Measurements from ENCODE around the gene ANTKMT. TPM values are rescaled to one million over a fixed set of nuclear protein-coding genes. Genes with fewer than 3 reads are reported as not detected.

Gene ANTKMT
- total and polyA plus RNA-seq, 10 donors: 28.6 to 77.2 (median 38.7) TPM

- Histone ChIP-seq H3K4me1 (peaks cover 5 to 46% (median 35%) of the 10 kb centered on the region in 6 donors), H3K36me3 (peaks cover 0 to 44% (median 17%) of the 10 kb centered on the region in 6 donors), H3K9me3 (no peaks in the 10 kb centered on the region), H3K27me3 (replicated peaks in 1 of 7) (peaks cover 0 to 42% (median 18%) of the 10 kb centered on the region in 7 donors), H3K4me3 (peak overlapping the region; percentile 49 to 83 (median 60)), H3K27ac (peak overlapping the region in 7 of 8 donors; percentile 29 to 90 (median 73))
- TF ChIP-seq POLR2AphosphoS5 (IDR thresholded peaks at IDR 0.05) (peak; percentile 74 to 78 (median 78)), POLR2A (IDR thresholded peaks at IDR 0.05) (no peak), CTCF (IDR thresholded peaks at IDR 0.05 in 8 of 11, conservative IDR thresholded peaks at IDR 0.05 in 3 of 11) (no peak)
- intact Hi-C loops (cut with DNase I; ENCODE audit: low total_unique reads): no loop called here
- peak; percentile 92 for DNase-seq
- 0 to 2% (median 1%) methylated on average over 11 to 80 of the region's 80 CpGs for WGBS, 5 donors
Observed at GRCh38 chr16:728131-728889, 7.4 kb downstream of the ANTKMT start.

- peak overlapping the region in 4 of 8 donors; percentile 60 to 83 (median 64) for H3K4me3 ChIP-seq
- no peaks in the 10 kb centered on the region for H3K9me3 ChIP-seq
- 61 to 76% (median 67%) methylated on average over 36 to 55 of the region's 55 CpGs for WGBS, 5 donors
- peak overlapping the region in 4 of 8 donors; percentile 73 to 90 (median 82) for H3K27ac ChIP-seq
- intact Hi-C loops (cut with DNase I; ENCODE audit: low total_unique reads): no loop called here
- peaks cover 5 to 39% (median 34%) of the 10 kb centered on the region in 6 donors for H3K4me1 ChIP-seq
- H3K36me3 ChIP-seq: peaks cover 0 to 52% (median 25%) of the 10 kb centered on the region in 6 donors
- DNase-seq: peak; percentile 81
- peaks cover 0 to 42% (median 18%) of the 10 kb centered on the region in 7 donors for H3K27me3 ChIP-seq (replicated peaks in 1 of 7)
- TF ChIP-seq POLR2AphosphoS5 (IDR thresholded peaks at IDR 0.05) (peak in 1 of 3 donors; percentile 33), POLR2A (IDR thresholded peaks at IDR 0.05) (no peak)
Observed at GRCh38 chr16:728890-729744, 8.2 kb downstream of the ANTKMT start.

GRCh38 chr16:729768-730665, 9.1 kb downstream of the ANTKMT start:
- 91 to 96% (median 92%) methylated on average over 28 to 37 of the region's 37 CpGs for WGBS, 5 donors
- Histone ChIP-seq H3K27ac (no peak overlapping the region), H3K4me3 (no peak overlapping the region), H3K4me1 (peaks cover 5 to 39% (median 33%) of the 10 kb centered on the region in 6 donors), H3K9me3 (no peaks in the 10 kb centered on the region), H3K36me3 (peaks cover 0 to 61% (median 34%) of the 10 kb centered on the region in 6 donors), H3K27me3 (replicated peaks in 1 of 7) (peaks cover 0 to 42% (median 18%) of the 10 kb centered on the region in 7 donors)
- intact Hi-C loops (cut with DNase I; ENCODE audit: low total_unique reads): no loop called here
- TF ChIP-seq POLR2AphosphoS5 (IDR thresholded peaks at IDR 0.05) (peak in 2 of 3 donors; percentile 26 to 65), CTCF (IDR thresholded peaks at IDR 0.05 in 8 of 11, conservative IDR thresholded peaks at IDR 0.05 in 3 of 11) (no peak), POLR2A (IDR thresholded peaks at IDR 0.05) (no peak)
- DNase-seq: peak; percentile 79
